Chondrocyte (in vitro differentiated cells): Measurements from ENCODE around the gene TBCCD1. TPM values are rescaled to one million over a fixed set of nuclear protein-coding genes. Genes with fewer than 3 reads are reported as not detected.

ENCODE experiments used
- DNase-seq: peaks from one replicate; pipeline ENCODE4 v3.0.0; 2021; ENCODE audit warnings: mixed read lengths, low spot score
- H3K27ac Mint-ChIP-seq: one replicate; pipeline ENCODE4 v1.8.0; 2021; ENCODE audit warnings: mild to moderate bottlenecking, moderate library complexity, mixed read lengths; ENCODE audit not compliant: unreplicated experiment
- H3K27me3 Mint-ChIP-seq: 2 replicates; pipeline ENCODE4 v1.8.0; 2021; ENCODE audit warnings: low read depth, mixed read lengths
- H3K36me3 Mint-ChIP-seq: 2 replicates; pipeline ENCODE4 v1.8.0; 2021; ENCODE audit warnings: low read depth, mixed read lengths
- H3K4me1 Mint-ChIP-seq: 2 replicates; pipeline ENCODE4 v1.8.0; 2021; ENCODE audit warnings: low read depth, mild to moderate bottlenecking, mixed read lengths
- H3K4me3 Mint-ChIP-seq: one replicate; pipeline ENCODE4 v1.8.0; 2021; ENCODE audit warnings: mild to moderate bottlenecking, moderate library complexity, mixed read lengths; ENCODE audit not compliant: unreplicated experiment
- H3K9me3 Mint-ChIP-seq: 2 replicates; pipeline ENCODE4 v1.8.0; 2021; ENCODE audit warnings: low read depth, mixed read lengths
- total RNA-seq: library from RNA; stranded (reverse); gene quantifications from 3 replicates; pipeline ENCODE4 v1.2.1, GENCODE V29; 2021
- TF ChIP-seq, protein P1 (sequence below): fragments of 200-600 bp; sonication (generic); IDR thresholded peaks from 2 replicates; pipeline ENCODE4 v1.5.0; 2021; ENCODE audit warnings: antibody characterized with exemption, mild to moderate bottlenecking, moderate library complexity

The TBCCD1 gene
- total RNA-seq, 1 donor from 2014 or later = 13.8 TPM

DNA sequence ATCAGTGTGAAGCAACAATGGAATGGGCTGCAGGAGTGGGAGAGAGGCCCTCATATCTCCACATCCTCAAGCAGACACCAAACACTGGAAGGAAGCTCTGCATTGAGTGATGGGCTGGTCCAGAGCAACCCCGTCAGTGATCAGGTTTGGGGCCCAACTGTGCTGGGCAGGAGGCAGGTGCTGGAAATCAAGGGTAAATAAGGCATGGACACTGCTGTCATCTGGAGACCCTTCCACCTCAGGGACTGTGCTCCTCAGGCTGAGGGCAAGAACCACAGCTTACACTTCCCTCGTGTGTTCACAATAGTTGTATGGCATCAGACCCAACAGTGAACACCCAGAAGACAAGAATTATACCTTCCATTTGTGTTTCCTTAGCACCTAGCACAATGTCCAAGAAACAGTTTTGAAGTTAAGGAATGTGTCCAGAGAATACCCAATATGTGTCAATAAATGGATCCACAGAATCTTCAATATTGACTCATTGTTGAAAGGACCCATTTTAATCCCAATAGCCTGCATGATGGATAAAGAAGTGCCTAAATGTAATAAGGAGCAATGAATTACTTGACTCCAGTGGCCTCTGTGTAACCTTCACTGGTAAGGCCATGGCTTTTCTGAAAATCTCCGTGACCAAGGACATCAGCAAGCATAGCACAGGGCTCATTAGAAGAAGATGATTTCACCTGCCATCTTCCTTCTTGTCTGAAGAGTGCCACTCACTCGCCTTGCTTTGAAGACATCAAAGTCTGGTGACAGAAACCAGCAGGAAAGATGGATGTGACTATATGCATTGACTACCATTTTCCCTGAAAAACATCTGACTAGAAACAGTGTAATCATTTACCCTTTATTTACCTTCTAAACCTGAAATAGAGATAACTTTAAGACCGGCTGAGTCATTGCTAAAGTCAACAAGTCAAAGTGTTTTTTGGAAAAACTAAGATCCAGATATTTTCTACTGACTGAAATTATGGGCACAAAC, 38.7 kb upstream of the TBCCD1 start:
- Mint-ChIP-seq H3K4me1 (no peaks in the 10 kb centered on the region), H3K27ac (no peak overlapping the region), H3K4me3 (no peak overlapping the region), H3K9me3 (no peaks in the 10 kb centered on the region), H3K36me3 (no peaks in the 10 kb centered on the region), H3K27me3 (peaks cover 14% of the 10 kb centered on the region)
- no peak for DNase-seq
- TF ChIP-seq, protein P1, sequence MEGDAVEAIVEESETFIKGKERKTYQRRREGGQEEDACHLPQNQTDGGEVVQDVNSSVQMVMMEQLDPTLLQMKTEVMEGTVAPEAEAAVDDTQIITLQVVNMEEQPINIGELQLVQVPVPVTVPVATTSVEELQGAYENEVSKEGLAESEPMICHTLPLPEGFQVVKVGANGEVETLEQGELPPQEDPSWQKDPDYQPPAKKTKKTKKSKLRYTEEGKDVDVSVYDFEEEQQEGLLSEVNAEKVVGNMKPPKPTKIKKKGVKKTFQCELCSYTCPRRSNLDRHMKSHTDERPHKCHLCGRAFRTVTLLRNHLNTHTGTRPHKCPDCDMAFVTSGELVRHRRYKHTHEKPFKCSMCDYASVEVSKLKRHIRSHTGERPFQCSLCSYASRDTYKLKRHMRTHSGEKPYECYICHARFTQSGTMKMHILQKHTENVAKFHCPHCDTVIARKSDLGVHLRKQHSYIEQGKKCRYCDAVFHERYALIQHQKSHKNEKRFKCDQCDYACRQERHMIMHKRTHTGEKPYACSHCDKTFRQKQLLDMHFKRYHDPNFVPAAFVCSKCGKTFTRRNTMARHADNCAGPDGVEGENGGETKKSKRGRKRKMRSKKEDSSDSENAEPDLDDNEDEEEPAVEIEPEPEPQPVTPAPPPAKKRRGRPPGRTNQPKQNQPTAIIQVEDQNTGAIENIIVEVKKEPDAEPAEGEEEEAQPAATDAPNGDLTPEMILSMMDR = no peak

DNA sequence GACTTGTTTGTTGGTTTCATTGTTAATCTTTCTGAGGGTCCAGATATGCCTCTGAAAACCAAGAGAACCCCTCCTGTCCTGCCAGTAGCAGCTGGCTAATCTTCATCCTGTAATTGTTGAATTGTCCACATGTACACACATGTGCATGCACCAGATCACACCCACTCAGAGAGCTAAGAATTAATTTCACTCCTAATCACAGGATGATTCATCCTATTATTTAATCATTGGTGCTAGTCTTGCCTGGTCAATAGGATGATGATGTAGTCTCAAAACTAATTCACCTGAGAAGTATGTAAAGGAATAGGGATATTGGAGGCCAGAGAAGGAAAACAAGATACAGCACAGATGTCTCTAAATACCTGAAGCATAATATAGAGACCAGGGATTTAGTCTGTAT, 37.9 kb upstream of the TBCCD1 start:
- TF ChIP-seq, protein P1 = no peak
- Mint-ChIP-seq H3K4me3 (no peak overlapping the region), H3K27ac (no peak overlapping the region), H3K9me3 (no peaks in the 10 kb centered on the region), H3K4me1 (no peaks in the 10 kb centered on the region), H3K27me3 (peaks cover 14% of the 10 kb centered on the region), H3K36me3 (no peaks in the 10 kb centered on the region)
- DNase-seq = no peak

DNA sequence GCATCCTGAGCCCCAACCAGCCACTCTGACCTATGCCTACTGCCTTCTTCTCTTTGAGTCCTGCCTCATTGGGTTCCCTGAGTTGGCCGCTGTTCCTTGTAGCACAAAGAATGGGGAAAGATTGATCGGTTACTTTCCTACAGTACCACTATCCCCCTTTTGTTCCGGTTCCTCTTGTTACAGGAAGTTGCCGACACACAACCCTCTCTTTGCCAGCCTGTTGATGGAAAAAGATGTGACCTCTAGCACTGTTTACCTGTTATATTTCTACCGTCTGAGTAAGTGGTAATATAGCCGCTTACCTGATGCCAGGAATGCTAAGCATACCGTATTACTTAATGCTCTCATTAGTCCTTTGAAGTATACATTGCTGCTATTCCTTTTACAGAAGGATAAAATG, 36.0 kb upstream of the TBCCD1 start:
- Mint-ChIP-seq H3K27ac (no peak overlapping the region), H3K9me3 (no peaks in the 10 kb centered on the region), H3K27me3 (peaks cover 14% of the 10 kb centered on the region), H3K36me3 (no peaks in the 10 kb centered on the region), H3K4me3 (no peak overlapping the region), H3K4me1 (peaks cover 5% of the 10 kb centered on the region)
- DNase-seq = no peak
- TF ChIP-seq, protein P1 = no peak

DNA sequence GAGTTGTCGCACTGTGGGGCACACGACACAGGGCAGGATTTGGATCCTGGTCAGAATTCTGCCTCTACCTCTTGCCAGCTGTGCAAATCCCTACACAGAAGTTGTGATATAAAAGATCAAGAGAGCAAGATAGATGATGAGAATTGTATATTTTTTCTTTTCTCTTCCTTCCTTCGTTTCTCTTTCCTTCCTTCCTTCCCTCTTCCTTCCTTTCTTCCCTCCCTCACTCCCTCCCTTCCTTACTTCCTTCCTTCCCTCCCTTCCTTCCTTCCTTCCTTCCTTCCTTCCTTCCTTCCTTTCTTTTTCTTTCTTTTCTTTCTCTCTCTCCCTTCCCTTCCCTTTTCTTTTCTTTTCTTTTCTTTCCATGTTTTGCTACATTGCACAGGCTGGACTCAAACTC, 33.8 kb upstream of the TBCCD1 start:
- H3K4me1 Mint-ChIP-seq = peaks cover 10% of the 10 kb centered on the region
- TF ChIP-seq, protein P1 = no peak

DNA sequence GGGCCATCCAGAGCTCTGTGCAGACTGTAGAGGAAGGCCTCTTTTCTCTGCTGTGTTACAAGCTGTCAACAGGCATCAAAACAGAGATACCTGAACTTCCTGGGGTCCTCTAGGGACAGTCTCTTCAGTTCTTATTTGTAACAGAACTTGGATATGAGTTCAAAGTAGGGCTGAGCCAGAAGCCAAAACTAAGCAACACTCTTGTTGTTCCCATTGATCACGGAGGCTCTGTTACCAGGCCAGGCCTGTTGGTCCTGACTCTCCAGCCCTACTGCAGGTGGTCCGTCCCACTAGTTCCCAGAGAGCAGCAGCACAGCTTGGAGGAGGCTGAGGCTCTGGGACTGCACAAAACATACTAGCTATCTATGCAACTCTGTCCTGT, 32.6 kb upstream of the TBCCD1 start:
- H3K9me3 Mint-ChIP-seq = no peaks in the 10 kb centered on the region
- H3K4me3 Mint-ChIP-seq = no peak overlapping the region
- H3K36me3 Mint-ChIP-seq = no peaks in the 10 kb centered on the region
- H3K4me1 Mint-ChIP-seq = peaks cover 10% of the 10 kb centered on the region
- no peak overlapping the region for H3K27ac Mint-ChIP-seq
- peaks cover 7% of the 10 kb centered on the region for H3K27me3 Mint-ChIP-seq
- TF ChIP-seq, protein P1 = no peak
- DNase-seq = no peak

More for the DNA sequence above, 33.8 kb upstream of the TBCCD1 start:
- H3K4me3 Mint-ChIP-seq = no peak overlapping the region
- H3K27me3 Mint-ChIP-seq = peaks cover 14% of the 10 kb centered on the region
- H3K9me3 Mint-ChIP-seq = no peaks in the 10 kb centered on the region
- H3K27ac Mint-ChIP-seq = no peak overlapping the region
- no peak for DNase-seq
- no peaks in the 10 kb centered on the region for H3K36me3 Mint-ChIP-seq
